Upper lobe of left lung (tissue), 4 donors: ENCODE results near the gene OTULIN.

ENCODE experiments used
- EP300 ChIP-seq, 4 donors: sonication (generic); formaldehyde crosslinking; IDR thresholded peaks; one replicate each; pipeline ENCODE4 v1.5.1; 2017; ENCODE audit warnings: antibody characterized with exemption in 4 of 4, control low read depth in 2 of 4
- POLR2A ChIP-seq, 4 donors: fragments of 450-650 bp; IDR thresholded peaks; one replicate each; pipeline ENCODE4 v1.5.1; 2016 to 2017; ENCODE audit warnings: antibody characterized with exemption in 4 of 4, mild to moderate bottlenecking in 2 of 4
- POLR2AphosphoS5 ChIP-seq, 2 donors: sonication (generic); formaldehyde crosslinking; IDR thresholded peaks; one replicate each; pipeline ENCODE4 v1.5.1; 2017; ENCODE audit warnings: antibody characterized with exemption in 2 of 2
- TF ChIP-seq, protein P1 (sequence below), 6 experiments: fragments of 450-650 bp in 4 of 6; fragments of 200-600 bp in 2 of 6; sonication (generic) in 2 of 6; IDR thresholded peaks; one replicate each; pipeline ENCODE4 v1.5.1; 2016 to 2019; ENCODE audit warnings: antibody characterized with exemption in 6 of 6

GRCh38 chr5:14732991-14733390 lies 68.5 kb downstream of the OTULIN start:
- TF ChIP-seq, protein P1, sequence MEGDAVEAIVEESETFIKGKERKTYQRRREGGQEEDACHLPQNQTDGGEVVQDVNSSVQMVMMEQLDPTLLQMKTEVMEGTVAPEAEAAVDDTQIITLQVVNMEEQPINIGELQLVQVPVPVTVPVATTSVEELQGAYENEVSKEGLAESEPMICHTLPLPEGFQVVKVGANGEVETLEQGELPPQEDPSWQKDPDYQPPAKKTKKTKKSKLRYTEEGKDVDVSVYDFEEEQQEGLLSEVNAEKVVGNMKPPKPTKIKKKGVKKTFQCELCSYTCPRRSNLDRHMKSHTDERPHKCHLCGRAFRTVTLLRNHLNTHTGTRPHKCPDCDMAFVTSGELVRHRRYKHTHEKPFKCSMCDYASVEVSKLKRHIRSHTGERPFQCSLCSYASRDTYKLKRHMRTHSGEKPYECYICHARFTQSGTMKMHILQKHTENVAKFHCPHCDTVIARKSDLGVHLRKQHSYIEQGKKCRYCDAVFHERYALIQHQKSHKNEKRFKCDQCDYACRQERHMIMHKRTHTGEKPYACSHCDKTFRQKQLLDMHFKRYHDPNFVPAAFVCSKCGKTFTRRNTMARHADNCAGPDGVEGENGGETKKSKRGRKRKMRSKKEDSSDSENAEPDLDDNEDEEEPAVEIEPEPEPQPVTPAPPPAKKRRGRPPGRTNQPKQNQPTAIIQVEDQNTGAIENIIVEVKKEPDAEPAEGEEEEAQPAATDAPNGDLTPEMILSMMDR (IDR thresholded peaks at IDR 0.05), result no peak
- TF ChIP-seq EP300 (IDR thresholded peaks at IDR 0.05) (no peak), POLR2A (IDR thresholded peaks at IDR 0.05) (no peak), POLR2AphosphoS5 (IDR thresholded peaks at IDR 0.05) (no peak)
